22Rv1 (cell line): ENCODE data around the gene DCAF17.

Source experiments
- H3K27ac ChIP-seq: fragments of 450-650 bp; 2 replicates; pipeline ENCODE4 v1.5.1; 2017
- CTCF ChIP-seq: fragments of 450-650 bp; IDR thresholded peaks from 2 replicates; pipeline ENCODE4 v1.5.1; 2017; ENCODE audit warnings: mild to moderate bottlenecking
- ZFX ChIP-seq: fragments of 450-650 bp; IDR thresholded peaks from 2 replicates; pipeline ENCODE4 v1.6.1; 2017; ENCODE audit warnings: antibody characterized with exemption, borderline replicate concordance

Gene DCAF17

GRCh38 chr2:171513719-171514160 is 79.7 kb downstream of the DCAF17 start:
- TF ChIP-seq ZFX (no peak), CTCF (no peak)
- H3K27ac ChIP-seq = no peak overlapping the region

GRCh38 chr2:171514908-171515582 is 81.0 kb downstream of the DCAF17 start:
- H3K27ac ChIP-seq = no peak overlapping the region
- TF ChIP-seq ZFX (no peak), CTCF (no peak)

- no peak overlapping the region for H3K27ac ChIP-seq
- TF ChIP-seq ZFX (no peak), CTCF (no peak)
These were observed 81.8 kb downstream of the DCAF17 start for GRCh38 chr2:171515672-171516298.

GRCh38 chr2:171516793-171517192 is 82.8 kb downstream of the DCAF17 start:
- no peak overlapping the region for H3K27ac ChIP-seq
- TF ChIP-seq CTCF (no peak), ZFX (no peak)

GRCh38 chr2:171520471-171520870 is 86.4 kb downstream of the DCAF17 start:
- H3K27ac ChIP-seq = no peak overlapping the region
- TF ChIP-seq ZFX (no peak), CTCF (no peak)

GRCh38 chr2:171521361-171522051 is 87.5 kb downstream of the DCAF17 start:
- TF ChIP-seq CTCF (no peak), ZFX (no peak)
- no peak overlapping the region for H3K27ac ChIP-seq
